Neural cell (in vitro differentiated cells): ENCODE measurements around the gene SEZ6. TPM values are rescaled to one million over a fixed set of nuclear protein-coding genes. Genes with fewer than 3 reads are reported as not detected.

Source experiments
- H2AFZ ChIP-seq: fragments of 200-600, 300-800 bp; sonication (generic), shearing (Covaris generic); 2 replicates; pipeline ENCODE4 v1.6.0; 2014; ENCODE audit warnings: low read depth, mild to moderate bottlenecking, antibody characterized with exemption, low read length, moderate library complexity
- H3F3A ChIP-seq: fragments of 200-600 bp; shearing (Covaris generic); 2 replicates; pipeline ENCODE4 v1.6.1; 2016; ENCODE audit warnings: mild to moderate bottlenecking, moderate library complexity, mixed read lengths, antibody characterized with exemption, low read length; ENCODE audit not compliant: insufficient read depth, poor library complexity, severe bottlenecking
- H3K27ac ChIP-seq: fragments of 200-600, 300-800 bp; sonication (generic), shearing (Covaris generic); 2 replicates; pipeline ENCODE4 v1.5.1; 2014; ENCODE audit warnings: mild to moderate bottlenecking, low read length, moderate library complexity
- H3K27me3 ChIP-seq: fragments of 300-800, 200-600 bp; sonication (generic), shearing (Covaris generic); 2 replicates; pipeline ENCODE4 v1.6.0; 2014; ENCODE audit warnings: mild to moderate bottlenecking, low read depth, low read length, moderate library complexity; ENCODE audit not compliant: insufficient read depth
- H3K36me3 ChIP-seq: fragments of 300-800, 200-600 bp; sonication (generic), shearing (Covaris generic); 2 replicates; pipeline ENCODE4 v1.5.1; 2014; ENCODE audit warnings: mild to moderate bottlenecking, antibody characterized with exemption, low read length, moderate library complexity; ENCODE audit not compliant: insufficient read depth
- H3K4me2 ChIP-seq: fragments of 300-800, 200-600 bp; sonication (generic), shearing (Covaris generic); 2 replicates; pipeline ENCODE4 v1.6.0; 2014; ENCODE audit warnings: mild to moderate bottlenecking, low read length
- H3K4me3 ChIP-seq: fragments of 300-800, 200-600 bp; sonication (generic), shearing (Covaris generic); 2 replicates; pipeline ENCODE4 v1.5.1; 2014; ENCODE audit warnings: mild to moderate bottlenecking, low read length, moderate library complexity
- H3K79me2 ChIP-seq: fragments of 200-600 bp; shearing (Covaris generic); replicated peaks from 2 replicates; pipeline ENCODE4 v1.6.0; 2014; ENCODE audit warnings: mild to moderate bottlenecking, low read length, moderate library complexity; ENCODE audit not compliant: insufficient read depth
- H3K9ac ChIP-seq: fragments of 300-800, 200-600 bp; sonication (generic), shearing (Covaris generic); 2 replicates; pipeline ENCODE4 v1.6.1; 2016; ENCODE audit warnings: mild to moderate bottlenecking, low read length, mixed read lengths
- H3K9me2 ChIP-seq: fragments of 200-600 bp; shearing (Covaris generic); 2 replicates; pipeline ENCODE4 v1.6.1; 2016; ENCODE audit warnings: mild to moderate bottlenecking, low read length, mixed read lengths; ENCODE audit not compliant: insufficient read depth
- H3K9me3 ChIP-seq: fragments of 200-600, 300-800 bp; sonication (generic), shearing (Covaris generic); 2 replicates; pipeline ENCODE4 v1.6.1; 2016; ENCODE audit warnings: mild to moderate bottlenecking, mixed run types, low read length, moderate library complexity, mixed read lengths
- H4K20me1 ChIP-seq: fragments of 200-600 bp; shearing (Covaris generic); 2 replicates; pipeline ENCODE4 v1.6.1; 2016; ENCODE audit warnings: mild to moderate bottlenecking, mixed run types; ENCODE audit not compliant: insufficient read depth
- CTCF ChIP-seq: fragments of 450-650 bp; IDR thresholded peaks from 2 replicates; pipeline ENCODE4 v1.5.1; 2014; ENCODE audit warnings: antibody characterized with exemption, mild to moderate bottlenecking, moderate library complexity; ENCODE audit not compliant: poor library complexity, severe bottlenecking
- EP300 ChIP-seq: fragments of 450-650 bp; conservative IDR thresholded peaks from 2 replicates; pipeline ENCODE4 v1.6.1; 2014; ENCODE audit warnings: antibody characterized with exemption, mild to moderate bottlenecking, moderate library complexity; ENCODE audit not compliant: poor library complexity, severe bottlenecking
- EZH2 ChIP-seq: fragments of 200-600, 300-800 bp; shearing (Covaris generic), sonication (generic); IDR thresholded peaks from 2 replicates; pipeline ENCODE4 v1.6.1; 2014; ENCODE audit warnings: antibody characterized with exemption, low read length, borderline replicate concordance, mild to moderate bottlenecking; ENCODE audit not compliant: insufficient read depth, poor library complexity, severe bottlenecking
- MXI1 ChIP-seq: fragments of 450-650 bp; conservative IDR thresholded peaks from 2 replicates; pipeline ENCODE4 v1.6.1; 2014; ENCODE audit warnings: antibody characterized with exemption, mild to moderate bottlenecking; ENCODE audit not compliant: poor library complexity, severe bottlenecking
- POLR2AphosphoS5 ChIP-seq: IDR thresholded peaks from 2 replicates; pipeline ENCODE4 v1.6.1; 2012
- RAD21 ChIP-seq: fragments of 450-650 bp; conservative IDR thresholded peaks from 2 replicates; pipeline ENCODE4 v1.6.1; 2014; ENCODE audit warnings: antibody characterized with exemption, mild to moderate bottlenecking, moderate library complexity
- REST ChIP-seq: IDR thresholded peaks from 2 replicates; pipeline ENCODE4 v1.6.1; 2012; ENCODE audit warnings: borderline replicate concordance
- SMC3 ChIP-seq: fragments of 450-650 bp; conservative IDR thresholded peaks from 2 replicates; pipeline ENCODE4 v1.6.1; 2014; ENCODE audit warnings: antibody characterized with exemption, mild to moderate bottlenecking, moderate library complexity; ENCODE audit not compliant: poor library complexity
- TAF1 ChIP-seq: IDR thresholded peaks from 2 replicates; pipeline ENCODE4 v1.6.1; 2012; ENCODE audit warnings: low read depth
- polyA plus RNA-seq: library from polyadenylated mRNA; depleted of rRNA; stranded (reverse); fragments of >200 nt; gene quantifications from 2 replicates; pipeline ENCODE4 v1.2.3, GENCODE V29; 2014

The SEZ6 gene
- polyA plus RNA-seq, 1 donor from 2014 or later: 15.1 TPM

GRCh38 chr17:28961391-28961790 lies 44.4 kb downstream of the SEZ6 start:
- no peak overlapping the region for H3K9ac ChIP-seq
- H3F3A ChIP-seq: no peaks in the 10 kb centered on the region
- H4K20me1 ChIP-seq: no peaks in the 10 kb centered on the region
- no peak overlapping the region for H3K4me3 ChIP-seq
- no peaks in the 10 kb centered on the region for H3K9me3 ChIP-seq
- H3K36me3 ChIP-seq: no peaks in the 10 kb centered on the region
- no peak for TF ChIP-seq RAD21
- no peaks in the 10 kb centered on the region for H3K27me3 ChIP-seq
- H3K9me2 ChIP-seq: no peaks in the 10 kb centered on the region
- no peaks in the 10 kb centered on the region for H3K79me2 ChIP-seq
- H2AFZ ChIP-seq: no peak overlapping the region
- no peak overlapping the region for H3K4me2 ChIP-seq
- no peak overlapping the region for H3K27ac ChIP-seq

GRCh38 chr17:28960256-28961061 lies 45.4 kb downstream of the SEZ6 start:
- Histone ChIP-seq H2AFZ (no peak overlapping the region), H3K9me2 (no peaks in the 10 kb centered on the region), H3K27me3 (no peaks in the 10 kb centered on the region), H3K36me3 (no peaks in the 10 kb centered on the region), H3K27ac (no peak overlapping the region), H3K4me2 (no peak overlapping the region), H3K9me3 (no peaks in the 10 kb centered on the region), H3F3A (no peaks in the 10 kb centered on the region), H3K79me2 (no peaks in the 10 kb centered on the region), H3K4me3 (no peak overlapping the region), H3K9ac (no peak overlapping the region), H4K20me1 (no peaks in the 10 kb centered on the region)
- no peak for TF ChIP-seq EP300
- no peak for TF ChIP-seq MXI1
- no peak for TF ChIP-seq REST
- no peak for TF ChIP-seq RAD21
- TF ChIP-seq SMC3: no peak

GRCh38 chr17:28959471-28959871 lies 46.4 kb downstream of the SEZ6 start:
- Histone ChIP-seq H3K36me3 (no peaks in the 10 kb centered on the region), H3K9me2 (no peaks in the 10 kb centered on the region), H3F3A (no peaks in the 10 kb centered on the region), H4K20me1 (no peaks in the 10 kb centered on the region), H3K27ac (no peak overlapping the region), H3K79me2 (no peaks in the 10 kb centered on the region), H3K27me3 (no peaks in the 10 kb centered on the region), H3K4me2 (no peak overlapping the region), H3K4me3 (no peak overlapping the region), H2AFZ (no peak overlapping the region), H3K9me3 (no peaks in the 10 kb centered on the region), H3K9ac (no peak overlapping the region)
- no peak for TF ChIP-seq CTCF
- no peak for TF ChIP-seq POLR2AphosphoS5
- no peak for TF ChIP-seq REST
- no peak for TF ChIP-seq SMC3
- TF ChIP-seq RAD21: no peak
- TF ChIP-seq EZH2: no peak
- TF ChIP-seq EP300: no peak
- no peak for TF ChIP-seq MXI1
- no peak for TF ChIP-seq TAF1
